Caki2 (cell line): ENCODE data around the gene CCNQ. TPM values are rescaled to one million over a fixed set of nuclear protein-coding genes. Genes with fewer than 3 reads are reported as not detected.
A peak's percentile ranks its signal among the peaks of the same experiment; 100 is the strongest.

Source experiments
- DNase-seq: peaks from one replicate; pipeline ENCODE4 v3.0.0-alpha.2; 2015; ENCODE audit warnings: low read depth
- in situ Hi-C: cut with HindIII; loops from 2 replicates; pipeline ENCODE4 v1.10.0; 2016; ENCODE audit warnings: low sequenced_read_pairs, low pct_unique_long_range_greater_than_20kb, mixed read lengths
- total RNA-seq: library from RNA; depleted of rRNA; stranded (reverse); fragments of >200 nt; shearing (Covaris generic); gene quantifications from 2 replicates; pipeline ENCODE4 v1.2.3, GENCODE V29; 2014; ENCODE audit warnings: low replicate concordance

Gene CCNQ
- total RNA-seq, 1 experiment from 2014 or later: 45.1 TPM

- no peak for DNase-seq
- in situ Hi-C loops: no loop called here
Measured at GRCh38 chrX:153626025-153626633, 27.2 kb upstream of the CCNQ start.

- no peak for DNase-seq
- in situ Hi-C loops: no loop called here
Measured at GRCh38 chrX:153625271-153626024, 26.5 kb upstream of the CCNQ start.

- in situ Hi-C loops: no loop called here
- no peak for DNase-seq
Measured at GRCh38 chrX:153624196-153625091, 25.5 kb upstream of the CCNQ start.

GRCh38 chrX:153623310-153624029 is 24.5 kb upstream of the CCNQ start:
- in situ Hi-C loops: no loop called here
- DNase-seq: no peak

- no peak for DNase-seq
- in situ Hi-C loops: no loop called here
Measured at GRCh38 chrX:153622661-153623309, 23.8 kb upstream of the CCNQ start.

GRCh38 chrX:153621949-153622598 is 23.1 kb upstream of the CCNQ start:
- no peak for DNase-seq
- in situ Hi-C loops: no loop called here

GRCh38 chrX:153620576-153620975 is 21.6 kb upstream of the CCNQ start:
- no peak for DNase-seq
- in situ Hi-C loops: no loop called here

- DNase-seq: no peak
- in situ Hi-C loops: no loop called here
Measured at GRCh38 chrX:153614818-153615217, 15.9 kb upstream of the CCNQ start.

GRCh38 chrX:153612413-153612812 is 13.5 kb upstream of the CCNQ start:
- no peak for DNase-seq
- in situ Hi-C loops: no loop called here

- in situ Hi-C loops: no loop called here
- DNase-seq: no peak
Measured at GRCh38 chrX:153611298-153612095, 12.6 kb upstream of the CCNQ start.

- DNase-seq: no peak
- in situ Hi-C loops: no loop called here
Measured at GRCh38 chrX:153610836-153611213, 11.9 kb upstream of the CCNQ start.

GRCh38 chrX:153609917-153610835 is 11.2 kb upstream of the CCNQ start:
- peak; percentile 57 for DNase-seq
- in situ Hi-C loops: no loop called here

GRCh38 chrX:153608806-153609205 is 9.9 kb upstream of the CCNQ start:
- in situ Hi-C loops: no loop called here
- no peak for DNase-seq

GRCh38 chrX:153608376-153608775 is 9.4 kb upstream of the CCNQ start:
- DNase-seq: no peak
- in situ Hi-C loops: no loop called here

GRCh38 chrX:153606503-153606902 is 7.6 kb upstream of the CCNQ start:
- in situ Hi-C loops: no loop called here
- no peak for DNase-seq
